NCI-H446 (cell line): ENCODE data around the gene ATF7.
"Not testable (repeated sequence)": the region's sequence is repeated elsewhere in the genome, so short reads cannot be mapped to it uniquely, and the experiment has no call there.

Experiments
- DNase-seq, 2 experiments: peaks; one replicate each; lab custom pipeline; 2025; lab: John Stamatoyannopoulos, UW

The ATF7 gene

DNA sequence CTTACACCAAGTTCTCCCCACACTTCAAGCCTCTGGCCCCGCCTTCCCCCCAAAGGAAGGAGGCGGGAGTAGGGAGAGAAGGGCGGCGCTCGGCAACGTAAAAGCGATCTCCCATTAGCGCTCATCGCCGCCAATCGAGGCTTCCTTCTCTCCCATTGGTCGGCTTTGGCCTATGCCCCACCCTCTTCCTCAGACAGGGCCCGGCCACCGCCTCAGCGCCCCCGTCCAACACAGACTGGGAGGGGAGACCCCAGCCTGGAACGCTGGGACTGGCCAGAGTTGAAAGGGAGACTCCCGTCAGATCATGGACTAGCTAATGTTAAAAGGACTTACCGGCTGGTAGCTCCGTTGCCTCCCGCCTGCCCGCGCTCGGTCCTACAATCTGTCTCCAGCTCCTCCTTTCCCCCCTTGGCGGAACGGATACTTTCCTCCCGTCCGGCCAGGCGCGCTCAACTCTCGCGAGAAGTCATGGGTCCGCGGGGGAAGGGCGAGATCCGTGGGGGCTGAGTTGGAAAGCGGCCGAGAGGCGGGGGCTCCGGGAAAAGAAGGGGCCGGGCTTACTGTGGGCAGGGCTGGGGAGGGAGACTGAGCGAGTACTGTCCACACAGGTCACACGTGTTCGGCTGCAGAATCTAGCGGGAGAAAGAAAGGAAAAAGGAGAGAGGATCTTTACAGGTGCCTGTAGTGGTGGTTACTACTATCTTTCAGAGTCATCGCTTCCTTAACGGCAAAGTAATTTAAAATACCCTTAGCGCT, at the start of gene ATF7:
Gene ATF7, minus strand, starts transcription at position 437 of the 756 bp plus-strand sequence. CDS start 25,382 bp downstream, outside the sequence.
- peak; percentile 96 to 98 for DNase-seq

DNA sequence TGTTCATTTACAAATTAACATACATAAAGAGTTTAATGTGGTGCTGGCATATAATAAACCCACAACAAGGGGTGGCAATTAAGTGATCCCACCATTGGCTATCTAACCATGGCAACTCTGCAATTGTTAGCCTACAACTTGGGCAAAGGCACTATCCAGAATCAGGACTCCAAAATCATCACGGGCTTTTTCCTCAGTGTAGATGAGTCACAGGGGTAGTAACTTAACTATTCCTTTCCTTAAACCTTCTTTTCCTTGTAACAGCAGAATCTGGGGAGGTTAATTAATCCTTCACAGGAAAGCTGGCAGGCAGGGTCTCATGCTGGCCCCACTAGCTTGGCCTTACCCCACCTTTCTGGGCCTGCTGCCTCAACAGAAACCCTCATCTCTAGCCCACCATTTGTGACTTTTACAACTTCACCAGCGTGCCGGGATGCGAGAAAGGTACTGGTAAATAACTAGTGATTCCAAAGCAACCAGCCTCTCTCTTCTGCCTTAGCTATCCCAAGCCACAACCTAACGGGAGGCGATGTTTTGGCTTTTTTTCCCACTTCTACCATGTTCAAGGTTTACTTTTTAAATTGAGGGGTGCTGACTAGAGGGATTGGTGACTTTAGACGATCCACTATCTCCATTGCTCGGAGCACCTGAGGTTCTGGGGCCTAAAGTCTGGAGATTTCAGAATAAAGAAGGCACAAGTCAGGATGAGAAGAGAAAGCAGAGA, 49.0 kb upstream of the ATF7 start:
- no peak for DNase-seq

DNA sequence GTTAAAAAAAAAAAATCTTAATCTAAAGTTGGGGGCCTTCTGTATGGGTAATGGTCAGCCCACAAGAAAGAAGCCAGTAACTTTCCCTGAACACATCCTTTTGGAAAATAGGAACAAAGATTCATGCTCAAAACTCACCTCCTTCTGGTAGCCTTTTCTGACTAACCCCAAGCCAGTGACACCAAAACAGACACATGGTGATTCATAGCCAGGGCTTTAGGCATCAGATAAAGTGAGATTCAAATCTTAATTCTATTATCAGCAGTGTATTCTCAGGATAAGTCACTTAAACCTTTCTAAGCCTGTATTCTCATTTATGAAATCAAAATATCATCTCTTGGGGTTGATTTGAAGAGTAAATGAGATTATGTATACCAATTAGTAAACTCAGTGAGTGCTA, 44.8 kb upstream of the ATF7 start:
- DNase-seq: no peak

DNA sequence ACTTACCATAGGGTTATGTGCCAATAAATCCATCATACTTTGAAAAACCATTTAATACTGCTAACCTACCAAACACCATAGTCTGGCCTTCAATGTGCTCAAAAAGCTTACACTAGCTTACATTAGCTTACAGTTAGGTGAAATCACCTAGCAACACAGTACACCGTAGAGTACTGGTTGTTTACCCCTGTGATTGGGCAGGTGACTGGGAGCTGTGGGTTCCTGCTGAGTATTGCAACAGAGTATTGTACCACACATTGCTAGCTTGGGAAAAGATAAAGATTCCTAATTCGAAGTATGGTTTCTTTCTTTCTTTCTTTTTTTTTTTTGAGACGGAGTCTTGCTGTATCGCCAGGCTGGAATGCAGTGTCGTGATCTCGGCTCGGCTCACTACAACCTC, 44.1 kb upstream of the ATF7 start:
- no peak for DNase-seq

DNA sequence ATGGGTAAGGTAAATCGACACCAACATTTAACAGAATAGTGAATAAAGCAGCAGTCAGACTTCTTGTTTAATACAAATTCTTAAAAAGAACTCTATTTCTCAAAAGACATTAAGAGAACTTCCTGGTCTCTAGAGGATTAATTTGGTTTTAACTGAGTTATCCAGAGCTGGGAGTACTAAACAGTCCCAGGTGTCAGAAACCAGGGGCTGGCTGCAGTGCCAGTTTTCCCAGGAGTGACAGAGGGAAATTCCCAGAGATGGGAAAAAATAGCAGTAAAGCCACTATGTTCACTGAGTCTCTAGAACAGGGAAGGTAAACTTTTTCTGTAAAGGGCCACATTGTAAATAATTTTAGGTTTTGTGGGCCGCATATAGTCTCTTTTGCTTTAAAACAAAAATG, 40.9 kb upstream of the ATF7 start:
- no peak for DNase-seq

DNA sequence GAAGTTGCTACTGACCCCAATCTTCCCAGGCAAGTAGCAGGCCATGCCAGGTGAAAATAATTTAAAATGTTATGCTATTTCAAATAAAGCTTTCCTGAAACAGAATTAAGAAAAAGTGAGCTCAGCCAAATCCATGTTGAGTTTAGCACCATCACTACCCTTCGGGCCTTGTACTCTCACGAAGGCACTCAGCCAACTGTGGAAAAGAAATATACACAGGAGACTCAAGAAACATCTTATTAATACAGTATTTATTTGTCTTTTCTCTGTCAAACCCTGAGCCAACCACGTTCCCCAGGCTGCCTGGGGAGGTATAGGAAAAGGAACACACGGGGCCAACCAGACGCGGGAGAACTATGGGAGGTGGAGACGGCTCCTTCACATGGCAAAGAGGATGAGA, 38.8 kb upstream of the ATF7 start:
- DNase-seq: no peak

DNA sequence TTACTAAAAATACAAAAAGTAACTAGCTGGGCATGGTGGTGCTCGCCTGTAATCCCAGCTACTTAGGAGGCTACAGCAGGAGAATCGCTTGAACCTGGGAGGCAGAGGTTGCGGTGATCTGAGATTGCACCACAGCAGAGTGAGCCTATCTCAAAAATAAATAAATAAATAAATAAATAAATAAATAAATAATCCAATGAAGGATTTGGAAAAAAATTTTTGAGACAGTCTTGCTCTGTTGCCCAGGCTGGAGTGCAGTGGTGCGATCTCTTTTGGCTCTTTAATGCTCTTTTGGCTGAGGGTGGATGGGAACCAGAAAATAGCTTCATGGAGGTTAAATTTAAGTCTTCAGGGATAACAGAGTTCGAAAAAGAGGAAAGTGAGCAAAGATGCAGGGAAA, 38.0 kb upstream of the ATF7 start:
- no peak for DNase-seq

DNA sequence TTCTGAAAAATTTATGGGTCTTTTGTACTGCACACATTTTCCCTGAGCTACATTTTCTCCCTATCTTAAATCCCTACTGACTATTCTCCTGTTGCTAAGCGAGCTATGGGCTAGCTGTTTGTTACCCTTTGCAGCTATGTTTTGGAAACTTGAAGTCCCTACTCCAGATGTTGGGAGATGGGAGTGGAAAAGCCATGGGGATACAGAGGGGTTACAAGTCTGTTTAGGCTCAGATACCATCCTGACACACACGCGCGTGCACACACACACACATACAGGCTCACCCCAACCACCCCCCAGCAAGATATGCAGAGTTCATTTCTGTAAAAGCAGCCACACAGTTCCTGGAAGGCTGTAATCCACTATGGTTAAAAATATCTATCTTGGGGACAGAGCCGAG, 33.9 kb upstream of the ATF7 start:
- peak in 1 of 2 experiments; percentile 15 for DNase-seq

DNA sequence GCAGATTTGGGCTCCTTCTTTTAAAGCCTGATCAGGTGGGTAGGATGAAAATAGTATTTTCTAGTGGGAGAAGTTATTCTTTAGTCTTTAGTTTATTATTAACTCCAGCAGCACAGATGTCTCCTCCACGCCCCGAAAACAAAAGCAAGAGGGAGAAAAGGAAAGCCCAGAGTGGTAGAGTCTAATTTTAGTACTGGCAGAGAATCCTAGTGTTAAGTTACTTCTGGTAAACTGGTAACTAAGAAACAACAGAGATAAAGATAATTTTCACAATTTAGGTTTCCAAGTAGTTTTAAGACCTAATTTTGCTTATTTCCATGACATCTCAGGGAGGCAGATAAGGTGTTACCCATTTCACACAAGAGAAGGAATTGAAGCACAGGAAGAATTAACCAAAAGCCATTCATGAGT, 33.4 kb upstream of the ATF7 start:
- no peak for DNase-seq

DNA sequence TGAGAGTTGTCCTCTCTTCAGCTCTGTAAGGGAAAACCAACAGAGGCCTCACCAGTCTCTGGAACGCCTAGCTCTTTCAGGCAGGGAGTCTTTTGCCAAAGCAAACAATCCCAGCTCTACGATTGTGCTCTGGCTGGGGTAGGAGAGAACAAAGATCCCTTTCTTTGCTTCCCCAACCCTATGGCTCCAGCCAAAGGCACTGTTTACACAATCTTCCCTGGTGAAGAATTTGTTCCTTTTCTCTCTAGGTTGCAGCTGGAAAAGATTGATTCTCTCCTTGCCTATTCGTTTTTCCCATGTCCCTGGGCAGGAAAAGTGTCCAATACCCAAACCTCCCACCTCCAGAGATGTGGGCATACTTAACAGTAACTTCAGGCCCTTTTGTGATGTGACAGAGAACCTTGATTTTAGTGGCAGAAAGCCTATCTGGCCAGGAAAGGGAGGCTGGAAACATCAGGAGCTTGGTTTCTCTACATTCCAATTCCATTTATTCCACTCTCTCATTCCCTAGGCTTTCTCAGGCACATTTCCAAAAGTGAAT, 32.9 kb upstream of the ATF7 start:
- DNase-seq: peak; percentile 73 to 85

DNA sequence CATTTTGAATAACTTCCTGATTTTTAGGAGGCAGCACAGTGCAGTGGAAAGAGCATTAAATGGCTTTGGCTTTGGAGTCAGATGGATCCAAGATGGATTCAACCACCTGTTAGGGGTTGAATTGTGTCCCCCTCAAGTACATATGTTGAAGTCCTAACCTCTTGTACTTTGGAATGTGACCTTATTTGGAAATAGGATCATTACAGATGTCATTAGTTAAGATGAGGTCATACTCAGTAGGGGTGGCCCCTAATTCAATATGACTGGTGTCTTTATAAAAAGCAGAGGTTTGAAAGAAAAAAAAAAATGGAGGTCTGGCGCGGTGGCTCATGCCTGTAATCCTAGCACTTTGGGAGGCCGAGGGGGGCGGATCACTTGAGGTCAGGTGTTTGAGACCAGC, 30.9 kb upstream of the ATF7 start:
- DNase-seq: no peak

DNA sequence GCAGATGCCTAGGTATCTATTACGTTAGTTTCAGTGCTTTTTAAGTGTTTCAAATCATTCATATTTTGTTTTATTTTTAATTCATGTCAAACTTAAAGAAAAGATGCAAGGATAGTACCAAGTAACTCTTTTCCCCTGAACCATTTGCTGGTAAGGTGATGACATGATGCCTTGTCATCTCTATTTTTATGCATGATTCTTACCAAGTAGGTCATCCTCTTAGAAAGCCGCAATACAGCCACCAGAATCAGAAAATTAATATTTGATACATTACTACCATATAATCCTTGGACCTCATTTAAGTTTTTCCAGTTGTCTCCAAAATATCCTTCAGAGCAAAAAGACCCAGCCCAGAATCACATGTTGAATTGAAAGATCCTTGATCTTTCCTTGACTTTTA, 27.4 kb upstream of the ATF7 start:
- no peak for DNase-seq

DNA sequence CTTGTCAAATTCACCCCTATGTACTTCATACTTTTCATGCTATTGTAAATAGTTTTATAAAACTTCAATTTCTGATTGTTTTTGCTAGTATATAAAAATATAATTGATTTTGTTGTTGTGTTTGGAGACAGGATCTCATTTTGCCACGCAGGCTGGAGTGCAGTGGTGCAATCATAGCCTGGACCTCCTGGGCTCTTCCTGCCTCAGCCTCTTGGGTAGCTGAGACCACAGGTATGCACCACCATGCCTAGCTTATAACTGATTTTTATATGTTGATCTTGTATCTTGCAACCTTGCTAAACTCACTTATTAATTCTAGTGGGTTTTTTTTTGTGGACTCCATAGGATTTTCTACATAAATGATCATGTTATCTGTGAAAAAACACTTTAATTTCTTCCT, 26.2 kb upstream of the ATF7 start:
- DNase-seq: no peak

DNA sequence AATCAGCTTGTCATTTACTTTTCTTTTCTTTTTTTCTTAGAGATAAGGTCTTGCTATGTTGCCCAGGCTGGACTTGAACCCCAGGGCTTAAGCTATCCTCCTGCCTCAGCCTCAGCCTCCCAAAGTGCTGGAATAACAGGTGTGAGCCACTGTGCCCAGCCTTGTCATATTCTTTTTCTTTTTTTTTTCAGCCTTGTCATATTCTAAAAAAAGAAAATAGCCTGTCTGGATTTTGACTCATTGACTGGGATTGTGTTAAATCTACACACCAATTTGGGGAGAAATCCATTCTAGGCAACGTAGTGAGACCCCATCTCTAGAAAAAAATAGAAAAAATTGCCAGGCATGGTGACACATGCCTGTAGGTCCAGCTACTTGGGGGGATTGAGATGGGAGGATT, 25.6 kb upstream of the ATF7 start:
- no peak for DNase-seq

DNA sequence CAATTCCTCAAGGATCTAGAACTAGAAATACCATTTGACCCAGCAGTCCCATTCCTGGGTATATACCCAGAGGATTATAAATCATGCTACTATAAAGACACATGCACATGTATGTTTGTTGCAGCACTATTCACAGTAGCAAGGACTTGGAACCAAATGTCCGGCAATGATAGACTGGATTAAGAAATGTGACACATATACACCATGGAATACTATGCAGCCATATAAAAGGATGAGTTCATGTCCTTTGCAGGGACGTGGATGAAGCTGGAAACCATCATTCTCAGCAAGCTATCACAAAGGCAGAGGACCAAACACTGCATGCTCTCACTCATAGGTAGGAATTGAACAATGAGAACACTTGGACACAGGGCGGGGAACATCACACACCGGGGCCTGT, 20.1 kb upstream of the ATF7 start:
- not testable (repeated sequence) for DNase-seq

DNA sequence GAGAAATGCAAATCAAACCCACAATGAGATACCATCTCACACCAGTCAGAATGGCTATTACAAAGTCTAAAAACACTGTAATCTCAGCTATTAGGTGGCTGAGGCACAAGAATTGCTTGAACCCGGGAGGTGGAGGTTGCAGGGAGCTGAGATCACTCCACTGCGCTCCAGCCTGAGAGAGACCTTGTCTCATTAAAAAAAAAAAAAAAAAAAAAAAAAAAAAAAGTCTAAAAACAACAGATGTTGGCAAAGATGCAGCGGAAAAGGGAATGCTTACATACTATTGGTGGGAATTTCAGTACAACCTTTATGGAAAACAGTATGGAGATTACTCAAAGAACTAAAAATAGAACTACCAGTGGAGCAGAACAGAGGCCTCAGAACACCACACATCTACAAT, 19.0 kb upstream of the ATF7 start:
- peak in 1 of 2 experiments; percentile 47 for DNase-seq

DNA sequence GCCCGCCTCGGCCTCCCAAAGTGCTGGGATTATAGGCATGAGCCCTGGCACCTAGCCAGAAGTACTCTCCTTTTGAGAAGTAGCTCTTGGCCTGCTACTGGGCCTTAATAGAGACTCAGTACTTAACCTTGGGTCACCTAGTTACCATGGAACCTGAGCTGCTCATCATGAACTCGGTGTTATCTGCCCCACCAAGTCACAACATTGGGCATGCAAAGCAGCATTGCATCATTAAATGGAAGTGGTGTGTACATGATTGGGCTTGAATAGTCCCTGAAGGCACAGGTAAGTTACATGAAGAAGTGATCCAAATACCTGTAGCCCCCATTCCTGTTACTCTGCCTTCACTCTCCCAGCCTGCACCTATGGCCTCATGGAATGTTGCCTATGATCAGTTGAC, 18.0 kb upstream of the ATF7 start:
- DNase-seq: no peak

DNA sequence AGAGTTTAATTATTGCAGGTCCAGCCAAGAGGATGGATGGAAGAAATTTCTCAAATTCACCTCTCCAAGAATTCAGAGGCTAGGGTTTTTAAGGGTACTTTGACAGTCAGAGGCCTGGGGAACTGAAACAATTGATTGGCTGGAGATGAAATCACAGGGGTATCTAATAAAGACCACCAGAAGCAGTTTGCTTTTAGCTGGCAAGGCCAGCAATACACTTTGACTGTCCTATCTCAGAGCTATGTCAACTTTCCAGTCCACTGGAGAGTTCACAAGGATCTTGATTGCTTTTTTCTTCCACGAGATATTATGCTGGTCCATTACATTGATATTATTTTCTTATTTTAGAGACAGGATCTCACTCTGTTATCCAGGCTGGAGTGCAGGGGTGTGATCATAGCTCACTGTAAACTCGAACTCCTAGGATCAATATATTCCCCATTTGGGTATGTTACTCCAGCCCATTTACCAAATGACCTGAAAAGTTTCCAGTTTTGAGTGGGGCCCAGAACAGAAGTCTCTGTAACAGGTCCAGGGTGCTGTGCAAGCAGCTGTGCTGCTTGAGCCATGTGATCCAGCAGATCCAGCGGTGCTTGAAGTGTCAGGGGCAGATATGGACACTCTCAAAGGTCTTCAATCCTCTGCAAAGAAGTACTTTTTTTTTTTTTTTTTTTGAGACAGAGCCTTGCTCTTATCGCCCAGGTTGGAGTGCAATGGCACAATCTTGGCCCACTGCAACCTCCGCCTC, 17.2 kb upstream of the ATF7 start:
- DNase-seq: no peak

DNA sequence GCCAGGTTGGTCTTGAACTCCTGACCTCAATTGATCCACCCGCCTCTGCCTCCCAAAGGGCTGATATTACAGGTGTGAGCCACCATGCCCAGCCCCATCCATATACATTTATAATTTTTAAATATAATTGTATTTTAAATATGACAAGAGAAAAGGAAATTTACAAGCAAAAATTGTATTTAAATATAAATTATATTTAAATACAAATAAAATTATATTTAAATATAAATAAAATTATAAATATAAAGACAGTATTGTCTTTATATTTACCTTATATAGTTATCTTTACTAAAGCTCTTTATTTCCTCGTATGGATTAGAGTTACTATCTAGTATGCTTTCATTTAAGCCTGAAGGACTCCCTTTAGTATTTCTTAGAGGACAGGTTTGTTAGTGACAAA, 11.9 kb upstream of the ATF7 start:
- no peak for DNase-seq

DNA sequence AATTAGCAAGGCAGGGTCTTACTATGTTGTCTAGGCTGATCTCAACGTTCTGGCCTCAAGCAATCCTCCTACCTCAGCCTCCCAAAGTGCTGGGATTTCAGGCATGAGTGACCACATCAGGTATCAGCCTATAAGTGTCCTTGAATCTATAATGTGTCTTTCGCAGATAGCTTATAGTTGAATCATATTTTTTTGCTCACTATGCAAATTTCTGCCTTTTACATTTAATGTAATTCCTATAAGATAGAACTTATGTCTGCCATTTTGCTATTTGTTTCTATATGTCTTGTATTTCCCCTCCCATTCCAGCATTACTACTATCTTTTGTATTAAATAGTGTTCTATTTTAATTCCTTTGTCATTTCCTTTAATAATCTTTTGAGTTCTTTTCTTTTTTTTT, 10.5 kb upstream of the ATF7 start:
- no peak for DNase-seq

DNA sequence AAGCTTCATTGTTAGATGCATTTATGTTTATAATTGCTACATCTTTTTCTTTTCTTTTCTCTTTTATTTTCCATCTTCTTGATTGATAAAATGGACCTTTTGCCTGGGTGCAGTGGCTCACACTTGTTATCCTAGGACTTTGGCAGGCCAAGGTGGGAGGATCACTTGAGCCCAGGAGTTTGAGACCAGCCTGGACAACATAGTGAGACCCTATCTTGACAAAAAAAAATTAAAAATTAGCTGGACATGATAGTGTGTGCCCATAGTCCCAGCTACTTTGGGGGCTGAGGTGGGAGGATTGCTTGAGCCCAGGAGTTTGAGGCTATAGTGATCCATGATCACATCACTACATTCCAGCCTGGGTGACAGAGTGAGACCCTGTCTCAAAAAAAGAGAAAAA, 9.5 kb upstream of the ATF7 start:
- DNase-seq: not testable (repeated sequence)

DNA sequence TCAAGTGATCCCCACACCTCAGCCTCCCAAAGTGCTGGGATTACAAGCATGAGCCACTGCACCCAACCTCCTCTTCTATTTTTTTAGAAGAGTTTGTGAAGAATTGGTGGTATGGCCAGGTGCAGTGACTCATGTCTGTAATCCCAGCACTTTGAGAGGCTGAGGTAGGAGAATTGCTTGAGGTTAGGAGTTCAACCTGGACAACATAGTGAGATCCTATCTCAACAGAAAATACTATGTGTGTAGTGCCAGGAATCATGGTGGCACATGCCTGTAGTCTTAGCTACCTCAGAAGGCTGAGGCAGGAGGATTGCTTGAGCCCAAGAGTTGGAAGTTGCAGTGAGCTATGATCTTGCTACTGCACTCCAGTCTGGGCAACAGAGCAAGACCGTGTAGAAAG, 5.5 kb upstream of the ATF7 start:
- DNase-seq: no peak

DNA sequence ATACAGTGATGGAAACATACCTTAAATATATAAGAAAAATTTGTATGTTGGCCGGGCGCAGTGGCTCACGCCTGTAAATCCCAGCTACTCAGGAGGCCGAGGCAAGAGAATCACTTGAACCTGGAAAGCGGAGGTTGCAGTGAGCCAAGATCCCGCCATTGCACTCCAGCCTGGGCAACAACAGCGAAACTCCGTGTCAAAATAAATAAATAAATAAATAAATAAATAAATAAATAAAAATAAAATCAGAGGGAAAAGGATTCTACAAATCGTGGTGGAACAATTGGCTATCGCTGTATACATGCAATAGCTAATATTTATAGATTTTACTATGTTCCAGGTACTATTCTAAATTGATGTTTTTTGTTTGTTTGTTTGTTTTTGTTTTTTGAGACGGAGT, 1.7 kb upstream of the ATF7 start:
- DNase-seq: no peak
